GM12872 (cell line): ENCODE measurements around the gene GRIA3.

Source experiments
- CTCF ChIP-seq: IDR thresholded peaks from 3 replicates; pipeline ENCODE4 v1.5.1; 2011; ENCODE audit warnings: low read depth, mild to moderate bottlenecking, low read length, moderate library complexity; ENCODE audit not compliant: insufficient read depth

The GRIA3 gene

GRCh38 chrX:123298026-123298425, 113.9 kb downstream of the GRIA3 start:
- no peak for TF ChIP-seq CTCF

GRCh38 chrX:123303429-123303828, 119.4 kb downstream of the GRIA3 start:
- TF ChIP-seq CTCF: no peak

- TF ChIP-seq CTCF: no peak
Measured at GRCh38 chrX:123308658-123309057, 124.6 kb downstream of the GRIA3 start.

GRCh38 chrX:123310112-123310511, 126.0 kb downstream of the GRIA3 start:
- TF ChIP-seq CTCF: no peak

- no peak for TF ChIP-seq CTCF
Measured at GRCh38 chrX:123311486-123311885, 127.4 kb downstream of the GRIA3 start.

- TF ChIP-seq CTCF: no peak
Measured at GRCh38 chrX:123313486-123313885, 129.4 kb downstream of the GRIA3 start.

GRCh38 chrX:123320622-123321021, 136.5 kb downstream of the GRIA3 start:
- no peak for TF ChIP-seq CTCF

- TF ChIP-seq CTCF: no peak
Measured at GRCh38 chrX:123322536-123322935, 138.5 kb downstream of the GRIA3 start.
